ENCODE results near the gene PLA2R1.
A peak's percentile ranks its signal among the peaks of the same experiment; 100 is the strongest.
"Not testable (repeated sequence)": the region's sequence is repeated elsewhere in the genome, so short reads cannot be mapped to it uniquely, and the experiment has no call there.

The PLA2R1 gene

GRCh38 chr2:159982842-159983785 is 79.3 kb downstream of the PLA2R1 start:
- no peak for DNase-seq (ENCODE audit: low read depth)

- peak; percentile 71 for DNase-seq (ENCODE audit: low read depth)
These were observed 80.1 kb downstream of the PLA2R1 start for GRCh38 chr2:159982270-159982669.

- DNase-seq (ENCODE audit: low read depth) = no peak
These were observed 85.8 kb downstream of the PLA2R1 start for GRCh38 chr2:159976527-159977160.

- DNase-seq (ENCODE audit: low read depth) = no peak
These were observed 89.1 kb downstream of the PLA2R1 start for GRCh38 chr2:159973325-159973724.

- no peak for DNase-seq (ENCODE audit: low read depth)
These were observed 90.9 kb downstream of the PLA2R1 start for GRCh38 chr2:159971365-159972152.

GRCh38 chr2:159970548-159970947 is 91.9 kb downstream of the PLA2R1 start:
- DNase-seq (ENCODE audit: low read depth) = not testable (repeated sequence)

- no peak for DNase-seq (ENCODE audit: low read depth)
These were observed 94.0 kb downstream of the PLA2R1 start for GRCh38 chr2:159968279-159968900.

- DNase-seq (ENCODE audit: low read depth) = no peak
These were observed 98.7 kb downstream of the PLA2R1 start for GRCh38 chr2:159963700-159964099.

- not testable (repeated sequence) for DNase-seq (ENCODE audit: low read depth)
These were observed 99.9 kb downstream of the PLA2R1 start for GRCh38 chr2:159962513-159962912.

GRCh38 chr2:159961451-159961850 is 101.0 kb downstream of the PLA2R1 start:
- no peak for DNase-seq (ENCODE audit: low read depth)

GRCh38 chr2:159961037-159961436 is 101.4 kb downstream of the PLA2R1 start:
- DNase-seq (ENCODE audit: low read depth) = no peak

- DNase-seq (ENCODE audit: low read depth) = no peak
These were observed 102.0 kb downstream of the PLA2R1 start for GRCh38 chr2:159960414-159960813.

- no peak for DNase-seq (ENCODE audit: low read depth)
These were observed 103.3 kb downstream of the PLA2R1 start for GRCh38 chr2:159959136-159959535.

- no peak for DNase-seq (ENCODE audit: low read depth)
These were observed 109.1 kb downstream of the PLA2R1 start for GRCh38 chr2:159953136-159953823.

GRCh38 chr2:159946326-159946999 is 116.0 kb downstream of the PLA2R1 start:
- peak; percentile 79 for DNase-seq (ENCODE audit: low read depth)

GRCh38 chr2:159944874-159945273 is 117.5 kb downstream of the PLA2R1 start:
- no peak for DNase-seq (ENCODE audit: low read depth)

- no peak for DNase-seq (ENCODE audit: low read depth)
These were observed 120.3 kb downstream of the PLA2R1 start for GRCh38 chr2:159942146-159942545.

- no peak for DNase-seq (ENCODE audit: low read depth)
These were observed 120.7 kb downstream of the PLA2R1 start for GRCh38 chr2:159941729-159942128.

- DNase-seq (ENCODE audit: low read depth) = no peak
These were observed 122.5 kb downstream of the PLA2R1 start for GRCh38 chr2:159939946-159940345.

GRCh38 chr2:159938395-159938794 is 124.0 kb downstream of the PLA2R1 start:
- no peak for DNase-seq (ENCODE audit: low read depth)

GRCh38 chr2:159936471-159936870 is 125.9 kb downstream of the PLA2R1 start:
- no peak for DNase-seq (ENCODE audit: low read depth)

Data from GM04503 (cell line).